GM12801 (cell line): Measurements from ENCODE around the gene ZNF232.

Experiments
- CTCF ChIP-seq: IDR thresholded peaks from one replicate; pipeline ENCODE4 v1.5.1; 2011; ENCODE audit warnings: control low read depth; ENCODE audit not compliant: insufficient read length; ENCODE audit errors: extremely low read depth

The ZNF232 gene

GRCh38 chr17:5065227-5065744 is 46.4 kb downstream of the ZNF232 start:
- TF ChIP-seq CTCF, result no peak
